GM13977 (cell line): ENCODE data around the gene UTS2B.

Source experiments
- DNase-seq: peaks from one replicate; pipeline ENCODE4 v3.0.0; 2012; ENCODE audit warnings: low spot score
- in situ Hi-C: fragments of 300-500 bp; cut with MboI; formaldehyde crosslinking; loops from one replicate; pipeline ENCODE4 v1.12.0; 2022; ENCODE audit warnings: low sequenced_read_pairs, low pct_unique_long_range_greater_than_20kb, mixed read lengths, inconsistent platforms; ENCODE audit not compliant: unreplicated experiment
- TF ChIP-seq, protein P1 (sequence below): IDR thresholded peaks from 2 replicates; pipeline ENCODE4 v1.5.1; 2012; ENCODE audit warnings: mild to moderate bottlenecking, control low read depth; ENCODE audit not compliant: insufficient read depth; ENCODE audit errors: extremely low read depth, missing control alignments

Gene UTS2B

DNA sequence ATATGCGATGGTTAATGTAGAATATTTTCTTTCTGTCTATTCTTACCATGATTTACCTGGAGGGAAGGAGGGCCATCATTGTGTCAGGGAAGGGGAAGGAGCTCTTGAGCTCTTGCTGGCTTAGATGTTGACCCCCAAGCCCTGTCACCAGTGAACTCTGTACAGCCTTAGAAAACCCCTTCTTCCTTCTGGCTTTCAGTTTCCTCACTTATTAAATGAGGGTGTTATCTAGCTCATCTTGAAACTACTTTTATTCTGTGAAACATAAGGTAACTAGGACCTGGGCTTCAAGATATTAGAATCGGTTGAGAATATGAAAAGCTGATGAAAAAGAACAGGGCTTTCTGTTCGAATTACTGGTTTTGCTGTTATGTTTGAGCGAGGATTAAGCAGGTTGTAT lies 25.1 kb upstream of the UTS2B start:
- no peak for DNase-seq
- in situ Hi-C loops: no loop called here
- TF ChIP-seq, protein P1, sequence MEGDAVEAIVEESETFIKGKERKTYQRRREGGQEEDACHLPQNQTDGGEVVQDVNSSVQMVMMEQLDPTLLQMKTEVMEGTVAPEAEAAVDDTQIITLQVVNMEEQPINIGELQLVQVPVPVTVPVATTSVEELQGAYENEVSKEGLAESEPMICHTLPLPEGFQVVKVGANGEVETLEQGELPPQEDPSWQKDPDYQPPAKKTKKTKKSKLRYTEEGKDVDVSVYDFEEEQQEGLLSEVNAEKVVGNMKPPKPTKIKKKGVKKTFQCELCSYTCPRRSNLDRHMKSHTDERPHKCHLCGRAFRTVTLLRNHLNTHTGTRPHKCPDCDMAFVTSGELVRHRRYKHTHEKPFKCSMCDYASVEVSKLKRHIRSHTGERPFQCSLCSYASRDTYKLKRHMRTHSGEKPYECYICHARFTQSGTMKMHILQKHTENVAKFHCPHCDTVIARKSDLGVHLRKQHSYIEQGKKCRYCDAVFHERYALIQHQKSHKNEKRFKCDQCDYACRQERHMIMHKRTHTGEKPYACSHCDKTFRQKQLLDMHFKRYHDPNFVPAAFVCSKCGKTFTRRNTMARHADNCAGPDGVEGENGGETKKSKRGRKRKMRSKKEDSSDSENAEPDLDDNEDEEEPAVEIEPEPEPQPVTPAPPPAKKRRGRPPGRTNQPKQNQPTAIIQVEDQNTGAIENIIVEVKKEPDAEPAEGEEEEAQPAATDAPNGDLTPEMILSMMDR: no peak

GRCh38 chr3:191353022-191353777 lies 22.9 kb upstream of the UTS2B start:
- TF ChIP-seq, protein P1: no peak
- no peak for DNase-seq
- in situ Hi-C loops: no loop called here

GRCh38 chr3:191352014-191352413 lies 21.7 kb upstream of the UTS2B start:
- no peak for DNase-seq
- in situ Hi-C loops: no loop called here
- TF ChIP-seq, protein P1: no peak

DNA sequence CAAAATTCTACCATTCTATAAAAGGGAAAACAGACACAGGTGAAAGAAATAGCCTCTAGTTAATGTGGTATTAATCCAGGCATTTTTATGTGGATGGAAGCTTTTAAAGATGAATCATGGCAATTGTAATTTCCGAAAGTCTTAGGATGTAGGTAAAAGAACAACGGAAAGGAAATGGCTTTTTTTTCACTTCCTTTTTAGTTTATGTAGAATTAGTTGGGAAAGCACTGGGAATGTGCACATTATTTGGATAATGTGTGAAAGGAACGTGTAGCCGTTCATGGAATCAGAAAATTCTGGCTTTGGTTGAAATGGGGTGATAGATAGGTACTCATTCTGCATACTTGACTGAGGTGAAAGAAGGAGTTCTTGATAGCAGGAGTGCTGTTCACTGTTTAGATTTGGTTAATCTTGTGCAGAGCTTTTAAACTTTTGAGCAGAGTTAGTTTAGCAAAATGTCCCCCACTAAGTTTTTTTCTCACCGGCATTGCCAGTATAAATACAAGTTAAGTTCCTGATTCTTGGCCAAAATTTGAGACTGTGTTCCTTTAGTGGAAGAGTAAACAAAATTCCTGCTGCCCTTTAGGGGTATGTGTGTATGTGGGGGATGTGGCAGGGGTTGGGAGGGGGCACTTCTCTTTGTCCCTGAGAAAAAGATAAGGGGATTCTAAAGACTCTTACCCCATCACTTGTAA lies 20.2 kb upstream of the UTS2B start:
- in situ Hi-C loops: no loop called here
- TF ChIP-seq, protein P1: no peak
- DNase-seq: no peak

DNA sequence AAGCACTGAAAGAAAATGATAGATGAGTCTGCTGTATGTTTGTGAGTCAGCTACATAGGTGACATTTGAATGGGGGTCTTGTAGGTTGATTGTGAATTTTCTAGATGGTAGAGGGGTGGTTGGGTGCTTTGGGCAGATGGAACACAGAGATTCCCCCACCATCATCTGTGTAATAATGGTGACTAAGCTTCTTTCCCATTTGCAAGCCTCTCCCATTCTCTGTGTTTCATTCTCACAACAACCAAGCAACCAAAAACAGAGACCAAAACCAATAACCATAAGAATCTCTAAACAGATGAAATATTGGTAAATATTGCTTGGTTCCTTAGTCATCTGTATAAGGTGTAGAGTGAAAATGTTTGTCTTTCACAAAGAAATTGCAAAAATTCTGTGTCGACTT lies 17.8 kb upstream of the UTS2B start:
- TF ChIP-seq, protein P1: no peak
- DNase-seq: no peak
- in situ Hi-C loops: no loop called here

- TF ChIP-seq, protein P1: no peak
- no peak for DNase-seq
- in situ Hi-C loops: no loop called here
Observed at GRCh38 chr3:191347228-191347627, 16.9 kb upstream of the UTS2B start.
